HL-60/S4 treated with phorbol 12-myristate 13-acetate at 8.2 ng/mL for 4 days and 3 days (cell line): ENCODE measurements around the gene RPS28.
"Not testable (repeated sequence)": the region's sequence is repeated elsewhere in the genome, so short reads cannot be mapped to it uniquely, and the experiment has no call there.

Experiments used
- in situ Hi-C: fragments of 300-500 bp; cut with MboI; formaldehyde crosslinking; loops from 2 replicates; pipeline ENCODE4 v1.15.0; 2022; ENCODE audit warnings: low sequenced_read_pairs

RPS28 gene

GRCh38 chr19:8340341-8341096, 19.2 kb downstream of the RPS28 start:
- in situ Hi-C loops: no loop called here

- in situ Hi-C loops: not testable (repeated sequence)
Measured at GRCh38 chr19:8341504-8341903, 20.2 kb downstream of the RPS28 start.

DNA sequence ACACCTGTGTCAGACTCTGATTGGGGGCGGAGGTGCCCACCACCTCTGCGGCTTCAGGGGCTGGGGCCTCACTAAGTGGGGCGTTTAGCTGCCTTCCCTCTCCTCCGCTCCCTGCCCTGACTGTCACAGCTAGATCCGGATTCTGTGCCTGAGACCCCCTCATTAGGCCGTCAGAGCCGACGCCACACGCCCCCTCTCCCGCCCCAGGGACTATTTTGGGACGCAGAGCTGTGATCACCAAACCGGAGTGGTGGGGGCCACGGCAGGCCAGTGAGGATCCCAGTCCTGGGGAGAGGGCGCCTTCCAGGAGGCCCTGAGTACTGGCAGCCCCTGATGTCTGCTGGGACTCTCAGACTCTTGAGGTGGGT, 21.0 kb downstream of the RPS28 start:
- in situ Hi-C loops: no loop called here

DNA sequence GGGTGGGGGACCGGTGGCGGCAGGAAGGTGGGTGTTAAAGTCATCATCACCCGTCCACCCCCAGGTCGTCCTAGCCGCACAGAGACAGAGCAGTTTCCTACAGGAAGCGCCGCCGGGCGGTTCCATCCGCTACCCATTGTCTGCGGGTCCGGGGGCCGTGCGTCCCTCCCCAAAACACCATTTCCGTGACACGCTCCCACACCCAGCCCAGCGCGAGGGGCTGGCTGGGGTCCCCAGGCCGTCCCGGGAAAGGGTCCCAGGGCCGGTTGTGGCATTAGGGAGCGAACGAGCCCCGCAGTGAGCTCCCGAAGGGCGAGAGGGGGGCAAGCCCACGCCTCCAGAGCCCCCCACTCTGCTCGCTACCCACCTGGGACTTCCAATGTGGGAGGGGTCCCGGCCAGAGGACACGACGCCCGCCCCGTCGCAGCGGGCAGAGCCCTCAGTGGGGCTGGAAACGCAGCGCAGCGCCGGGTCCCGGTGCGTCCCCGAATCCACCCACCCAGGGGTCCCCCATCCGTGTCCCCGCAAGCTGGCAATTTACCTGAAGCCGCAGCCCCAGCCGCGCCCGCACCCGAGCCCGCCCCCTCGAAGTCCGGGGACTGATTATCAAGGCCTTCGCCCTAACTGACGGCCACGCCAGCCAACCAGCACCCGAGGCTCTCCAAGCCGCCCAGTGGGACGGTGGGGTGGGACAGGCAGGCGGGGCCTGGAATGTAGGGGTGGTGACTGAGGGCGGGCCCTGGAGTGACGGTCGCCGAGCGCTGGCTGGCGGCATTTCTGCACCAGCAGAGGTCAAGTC, 21.6 kb downstream of the RPS28 start, which contains the start of gene KANK3:
KANK3 (minus strand) TSS at position 579 of the 799 bp plus-strand sequence. CDS start 5,434 bp downstream, outside the sequence.
- in situ Hi-C loops: no loop called here

DNA sequence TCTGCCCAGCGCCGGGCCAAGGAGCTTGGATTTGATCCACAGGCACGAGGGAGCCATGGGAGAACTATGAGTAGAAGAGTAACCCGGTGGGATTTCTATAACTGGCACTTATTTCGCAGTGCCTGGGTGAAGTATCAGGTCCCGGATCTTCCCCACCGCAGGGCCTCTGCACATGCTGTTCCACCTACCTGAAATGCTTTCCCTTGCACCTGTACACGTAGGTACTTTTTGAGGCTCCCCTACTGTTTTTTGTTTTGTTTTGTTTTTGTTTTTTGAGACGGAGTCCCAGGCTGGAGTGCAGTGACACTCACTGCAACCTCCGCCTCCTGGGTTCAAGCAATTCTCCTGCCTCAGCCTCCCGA, 22.2 kb downstream of the RPS28 start:
- in situ Hi-C loops: no loop called here

DNA sequence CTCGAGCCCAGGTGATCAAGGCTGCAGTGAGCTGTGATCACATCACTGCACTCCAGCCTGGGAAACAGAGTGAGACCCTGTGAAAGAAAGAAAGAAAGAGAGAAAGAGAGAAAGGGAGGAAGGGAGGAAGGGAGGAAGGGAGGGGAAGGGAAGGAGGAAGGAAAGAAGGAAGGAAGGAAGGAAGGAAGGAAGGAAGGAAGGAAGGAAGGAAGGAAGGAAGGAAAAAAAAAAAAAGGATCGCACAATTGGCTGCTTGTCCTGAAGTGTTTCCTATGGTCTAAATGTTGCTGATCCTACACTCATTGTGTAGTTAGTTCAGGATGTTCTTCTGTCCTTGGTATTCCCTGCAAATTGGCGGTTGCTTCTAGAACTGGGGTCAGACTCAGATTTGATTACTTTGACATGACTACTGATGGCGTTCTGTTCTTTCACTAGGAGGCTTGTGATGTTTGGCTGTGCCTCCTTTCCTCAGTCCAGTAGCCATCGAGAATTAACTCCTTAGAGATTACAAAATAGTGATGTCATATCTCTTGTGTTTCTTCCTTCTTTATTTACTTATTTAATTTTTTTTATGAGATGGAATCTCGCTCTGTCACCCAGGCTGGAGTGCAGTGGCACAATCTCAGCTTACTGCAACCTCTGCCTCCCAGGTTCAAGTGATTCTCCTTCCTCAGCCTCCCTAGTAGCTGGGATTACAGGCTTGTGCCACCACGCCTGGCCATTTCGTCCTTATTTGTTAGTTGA, 28.5 kb downstream of the RPS28 start:
- in situ Hi-C loops: not testable (repeated sequence)

DNA sequence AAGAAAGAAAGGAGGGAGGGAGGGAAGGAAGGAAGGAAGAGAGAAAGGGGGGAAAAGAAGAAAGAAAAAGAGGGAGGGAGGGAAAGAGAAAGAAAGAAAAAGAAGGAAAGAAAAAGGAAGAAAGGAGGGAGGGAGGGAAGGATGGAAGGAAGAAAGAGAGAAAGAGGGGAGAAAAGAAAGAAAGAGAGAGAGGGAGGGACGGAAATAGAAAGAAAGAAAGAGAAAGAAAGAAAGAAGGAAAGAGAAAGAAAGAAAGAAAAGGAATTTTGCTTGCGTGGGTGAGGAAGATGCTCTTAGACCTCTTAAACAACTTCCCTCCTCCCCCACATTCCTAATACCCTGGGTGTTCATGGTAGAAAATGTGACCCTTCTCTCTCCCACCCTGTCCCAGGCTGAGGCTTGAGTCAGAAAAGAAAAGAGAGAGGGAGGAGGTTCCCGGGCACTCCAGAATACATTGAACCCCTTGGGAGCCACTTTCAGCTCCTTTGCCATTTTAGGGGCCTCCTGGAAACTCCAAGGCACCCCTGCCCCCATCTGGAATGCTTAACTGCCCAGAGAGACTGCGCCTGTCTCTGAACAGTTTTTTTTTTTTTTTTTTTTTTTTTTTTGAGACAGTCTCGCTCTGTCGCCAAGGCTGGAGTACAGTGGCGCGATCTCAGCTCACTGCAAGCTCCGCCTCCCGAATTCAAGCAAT, 31.0 kb downstream of the RPS28 start:
- in situ Hi-C loops: no loop called here

- in situ Hi-C loops: not testable (repeated sequence)
Measured at GRCh38 chr19:8352845-8353244, 31.5 kb downstream of the RPS28 start.

GRCh38 chr19:8355631-8356402, 34.5 kb downstream of the RPS28 start:
- in situ Hi-C loops: no loop called here

GRCh38 chr19:8357007-8357521, 35.8 kb downstream of the RPS28 start:
- in situ Hi-C loops: no loop called here

DNA sequence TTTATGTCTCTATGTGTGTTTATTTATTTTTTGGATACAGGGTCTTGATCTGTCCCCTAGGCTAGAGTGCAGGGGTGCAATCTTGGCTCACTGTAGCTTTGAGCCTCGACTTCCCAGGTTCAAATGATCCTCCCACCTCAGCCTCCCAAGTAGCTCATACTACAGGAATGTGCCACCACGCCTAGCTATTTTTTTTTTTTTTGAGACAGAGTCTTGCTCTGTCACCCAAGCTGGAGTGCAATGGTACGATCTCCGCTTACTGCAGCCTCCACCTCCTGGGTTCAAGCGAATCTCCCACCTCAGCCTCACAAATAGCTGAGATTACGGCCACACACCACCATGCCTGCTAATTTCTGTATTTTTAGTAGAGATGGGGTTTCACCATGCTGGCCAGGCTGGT, 37.7 kb downstream of the RPS28 start:
- in situ Hi-C loops: no loop called here

- in situ Hi-C loops: no loop called here
Measured at GRCh38 chr19:8360196-8360595, 38.9 kb downstream of the RPS28 start.

- in situ Hi-C loops: no loop called here
Measured at GRCh38 chr19:8361921-8362793, 40.9 kb downstream of the RPS28 start.

- in situ Hi-C loops: no loop called here
Measured at GRCh38 chr19:8363803-8364771, 42.8 kb downstream of the RPS28 start, which contains the start of gene ANGPTL4. Gene ANGPTL4, plus strand, starts transcription at chr19:8364155. Its CDS starts 167 bp downstream, at chr19:8364322.

DNA sequence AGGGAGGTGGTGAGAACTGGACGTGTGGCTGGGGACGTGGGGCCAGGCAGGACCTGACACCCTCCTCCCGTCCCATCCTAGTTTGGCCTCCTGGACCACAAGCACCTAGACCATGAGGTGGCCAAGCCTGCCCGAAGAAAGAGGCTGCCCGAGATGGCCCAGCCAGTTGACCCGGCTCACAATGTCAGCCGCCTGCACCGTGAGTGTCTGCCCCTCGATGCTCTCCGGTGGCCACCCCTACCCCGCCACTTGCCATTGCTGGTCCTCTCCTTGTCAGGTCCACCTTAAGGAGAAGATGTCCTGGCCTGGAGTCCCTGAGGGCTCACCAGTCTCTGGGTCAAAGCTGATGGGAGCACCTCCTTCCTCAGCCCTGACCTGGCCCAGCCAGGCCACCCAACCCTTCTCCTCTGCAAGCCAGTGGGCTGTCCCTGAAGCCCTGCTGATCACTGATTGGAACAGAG, 44.9 kb downstream of the RPS28 start:
- in situ Hi-C loops: no loop called here

- in situ Hi-C loops: no loop called here
Measured at GRCh38 chr19:8366961-8367326, 45.6 kb downstream of the RPS28 start.

- in situ Hi-C loops: no loop called here
Measured at GRCh38 chr19:8367327-8368001, 46.2 kb downstream of the RPS28 start.
